CD4-positive, alpha-beta T cell treated with Interleukin-15 for 1 hour (primary cell): Measurements from ENCODE around the gene RIOK1.

Experiments
- DNase-seq: peaks from one replicate; pipeline ENCODE4 v3.0.0-alpha.2; 2020

The RIOK1 gene

GRCh38 chr6:7410851-7411250 is 21.2 kb downstream of the RIOK1 start:
- no peak for DNase-seq

- DNase-seq: no peak
Measured at GRCh38 chr6:7411328-7411727, 21.7 kb downstream of the RIOK1 start.

GRCh38 chr6:7413151-7413823 is 23.7 kb downstream of the RIOK1 start:
- DNase-seq: no peak

- no peak for DNase-seq
Measured at GRCh38 chr6:7414811-7415210, 25.2 kb downstream of the RIOK1 start.

GRCh38 chr6:7417684-7418083 is 28.1 kb downstream of the RIOK1 start:
- no peak for DNase-seq

GRCh38 chr6:7418238-7418905 is 28.8 kb downstream of the RIOK1 start:
- no peak for DNase-seq

- DNase-seq: no peak
Measured at GRCh38 chr6:7419065-7419464, 29.5 kb downstream of the RIOK1 start.

- DNase-seq: no peak
Measured at GRCh38 chr6:7421066-7421465, 31.5 kb downstream of the RIOK1 start.

GRCh38 chr6:7424058-7424457 is 34.5 kb downstream of the RIOK1 start:
- no peak for DNase-seq

- DNase-seq: no peak
Measured at GRCh38 chr6:7424967-7425807, 35.6 kb downstream of the RIOK1 start.

GRCh38 chr6:7425808-7426190 is 36.2 kb downstream of the RIOK1 start:
- DNase-seq: no peak

GRCh38 chr6:7426447-7427169 is 37.0 kb downstream of the RIOK1 start:
- no peak for DNase-seq

- no peak for DNase-seq
Measured at GRCh38 chr6:7431313-7431673, 41.7 kb downstream of the RIOK1 start.

GRCh38 chr6:7431674-7432390 is 42.2 kb downstream of the RIOK1 start:
- DNase-seq: no peak

- no peak for DNase-seq
Measured at GRCh38 chr6:7432391-7433120, 42.9 kb downstream of the RIOK1 start.

- no peak for DNase-seq
Measured at GRCh38 chr6:7433121-7433617, 43.6 kb downstream of the RIOK1 start.

- DNase-seq: no peak
Measured at GRCh38 chr6:7434672-7435071, 45.1 kb downstream of the RIOK1 start.

GRCh38 chr6:7438011-7438410 is 48.4 kb downstream of the RIOK1 start:
- no peak for DNase-seq

GRCh38 chr6:7439228-7439627 is 49.6 kb downstream of the RIOK1 start:
- no peak for DNase-seq

- DNase-seq: no peak
Measured at GRCh38 chr6:7440476-7440875, 50.9 kb downstream of the RIOK1 start.

- no peak for DNase-seq
Measured at GRCh38 chr6:7441048-7441775, 51.6 kb downstream of the RIOK1 start.
